Mucosa of stomach (tissue), 1 donor: ENCODE measurements around the gene SMIM41.

Experiments used
- H3K27me3 ChIP-seq: one replicate; pipeline ENCODE4 v1.7.0; 2013; ENCODE audit warnings: mild to moderate bottlenecking, low read length; ENCODE audit not compliant: control insufficient read depth, insufficient read depth
- H3K36me3 ChIP-seq: one replicate; pipeline ENCODE4 v1.7.0; 2013; ENCODE audit warnings: low read length; ENCODE audit not compliant: control insufficient read depth, insufficient read depth
- H3K4me1 ChIP-seq: one replicate; pipeline ENCODE4 v1.7.0; 2013; ENCODE audit warnings: mild to moderate bottlenecking, low read length; ENCODE audit not compliant: control insufficient read depth, insufficient read depth
- H3K4me3 ChIP-seq: one replicate; pipeline ENCODE4 v1.7.0; 2013; ENCODE audit warnings: low read length
- H3K9ac ChIP-seq: one replicate; pipeline ENCODE4 v1.7.0; 2013; ENCODE audit warnings: mild to moderate bottlenecking, low read length, moderate library complexity
- H3K9me3 ChIP-seq: one replicate; pipeline ENCODE4 v1.7.0; 2013; ENCODE audit warnings: mild to moderate bottlenecking, low read length, moderate library complexity; ENCODE audit not compliant: control insufficient read depth
- donor health status: Pancreatic carcinoma.

Gene SMIM41

GRCh38 chr12:52145228-52146088 is 66.0 kb downstream of the SMIM41 start:
- Histone ChIP-seq H3K9ac (peak overlapping the region; percentile 97), H3K27me3 (no peaks in the 10 kb centered on the region), H3K36me3 (no peaks in the 10 kb centered on the region), H3K4me1 (peaks cover 74% of the 10 kb centered on the region), H3K9me3 (no peaks in the 10 kb centered on the region), H3K4me3 (peak overlapping the region; percentile 62)

GRCh38 chr12:52146089-52146821 is 66.8 kb downstream of the SMIM41 start:
- Histone ChIP-seq H3K4me1 (peaks cover 82% of the 10 kb centered on the region), H3K27me3 (no peaks in the 10 kb centered on the region), H3K4me3 (peak overlapping the region; percentile 62), H3K9ac (peak overlapping the region; percentile 97), H3K36me3 (no peaks in the 10 kb centered on the region), H3K9me3 (no peaks in the 10 kb centered on the region)

- Histone ChIP-seq H3K9me3 (no peaks in the 10 kb centered on the region), H3K36me3 (no peaks in the 10 kb centered on the region), H3K9ac (peak overlapping the region; percentile 97), H3K4me3 (peak overlapping the region; percentile 62), H3K27me3 (no peaks in the 10 kb centered on the region), H3K4me1 (peaks cover 89% of the 10 kb centered on the region)
Observed at GRCh38 chr12:52146822-52147366, 67.4 kb downstream of the SMIM41 start.

- peak overlapping the region; percentile 97 for H3K9ac ChIP-seq
- peaks cover 94% of the 10 kb centered on the region for H3K4me1 ChIP-seq
- no peaks in the 10 kb centered on the region for H3K9me3 ChIP-seq
- H3K27me3 ChIP-seq: no peaks in the 10 kb centered on the region
- no peaks in the 10 kb centered on the region for H3K36me3 ChIP-seq
- peak overlapping the region; percentile 62 for H3K4me3 ChIP-seq
Observed at GRCh38 chr12:52147367-52147963, 68.0 kb downstream of the SMIM41 start.

- Histone ChIP-seq H3K27me3 (no peaks in the 10 kb centered on the region), H3K9ac (peak overlapping the region; percentile 86), H3K4me1 (peaks cover 98% of the 10 kb centered on the region), H3K36me3 (no peaks in the 10 kb centered on the region), H3K4me3 (no peak overlapping the region), H3K9me3 (no peaks in the 10 kb centered on the region)
Observed at GRCh38 chr12:52147964-52148463, 68.5 kb downstream of the SMIM41 start.

GRCh38 chr12:52148464-52149181 is 69.1 kb downstream of the SMIM41 start:
- H3K36me3 ChIP-seq: no peaks in the 10 kb centered on the region
- no peak overlapping the region for H3K4me3 ChIP-seq
- H3K27me3 ChIP-seq: no peaks in the 10 kb centered on the region
- H3K4me1 ChIP-seq: peaks cover 99% of the 10 kb centered on the region
- peak overlapping the region; percentile 86 for H3K9ac ChIP-seq
- no peaks in the 10 kb centered on the region for H3K9me3 ChIP-seq

- no peaks in the 10 kb centered on the region for H3K36me3 ChIP-seq
- no peaks in the 10 kb centered on the region for H3K27me3 ChIP-seq
- no peaks in the 10 kb centered on the region for H3K9me3 ChIP-seq
- H3K4me3 ChIP-seq: no peak overlapping the region
- H3K9ac ChIP-seq: peak overlapping the region; percentile 86
- H3K4me1 ChIP-seq: peaks cover 95% of the 10 kb centered on the region
Observed at GRCh38 chr12:52149182-52149641, 69.7 kb downstream of the SMIM41 start.

- peak overlapping the region; percentile 86 for H3K9ac ChIP-seq
- no peaks in the 10 kb centered on the region for H3K27me3 ChIP-seq
Observed at GRCh38 chr12:52149651-52150241, 70.2 kb downstream of the SMIM41 start.

GRCh38 chr12:52151153-52151836 is 71.8 kb downstream of the SMIM41 start:
- Histone ChIP-seq H3K9ac (peak overlapping the region; percentile 40), H3K27me3 (no peaks in the 10 kb centered on the region), H3K9me3 (no peaks in the 10 kb centered on the region), H3K36me3 (no peaks in the 10 kb centered on the region), H3K4me1 (peaks cover 89% of the 10 kb centered on the region), H3K4me3 (no peak overlapping the region)

More at GRCh38 chr12:52149651-52150241, 70.2 kb downstream of the SMIM41 start:
- Histone ChIP-seq H3K4me3 (no peak overlapping the region), H3K4me1 (peaks cover 90% of the 10 kb centered on the region), H3K9me3 (no peaks in the 10 kb centered on the region), H3K36me3 (no peaks in the 10 kb centered on the region)

- no peaks in the 10 kb centered on the region for H3K36me3 ChIP-seq
- peak overlapping the region; percentile 40 for H3K9ac ChIP-seq
- peaks cover 89% of the 10 kb centered on the region for H3K4me1 ChIP-seq
- H3K4me3 ChIP-seq: no peak overlapping the region
- H3K27me3 ChIP-seq: no peaks in the 10 kb centered on the region
- no peaks in the 10 kb centered on the region for H3K9me3 ChIP-seq
Observed at GRCh38 chr12:52151837-52152783, 72.6 kb downstream of the SMIM41 start.
